IPS-NIHi11 (cell line): ENCODE results near the gene HSPG2.
A peak's percentile ranks its signal among the peaks of the same experiment; 100 is the strongest.
"Not testable (repeated sequence)": the region's sequence is repeated elsewhere in the genome, so short reads cannot be mapped to it uniquely, and the experiment has no call there.

ENCODE experiments used
- DNase-seq: peaks from one replicate; pipeline ENCODE4 v3.0.0; 2012; ENCODE audit warnings: mixed read lengths, low spot score

Gene HSPG2

GRCh38 chr1:21783679-21784603, 153.2 kb downstream of the HSPG2 start:
- DNase-seq = peak; percentile 91

- DNase-seq = peak; percentile 88
Observed at GRCh38 chr1:21782868-21783678, 154.0 kb downstream of the HSPG2 start, which contains the start of gene USP48. Gene USP48, minus strand, starts transcription at chr1:21783149. Its CDS starts 192 bp downstream, at chr1:21782957.

GRCh38 chr1:21782349-21782867, 154.7 kb downstream of the HSPG2 start:
- peak; percentile 30 for DNase-seq

- DNase-seq = peak; percentile 27
Observed at GRCh38 chr1:21781815-21782348, 155.2 kb downstream of the HSPG2 start.

- DNase-seq = no peak
Observed at GRCh38 chr1:21779613-21780521, 157.2 kb downstream of the HSPG2 start.

- DNase-seq = no peak
Observed at GRCh38 chr1:21778405-21778727, 158.7 kb downstream of the HSPG2 start.

GRCh38 chr1:21776925-21777324, 160.2 kb downstream of the HSPG2 start:
- DNase-seq = not testable (repeated sequence)

- DNase-seq = no peak
Observed at GRCh38 chr1:21775985-21776562, 161.0 kb downstream of the HSPG2 start.

- no peak for DNase-seq
Observed at GRCh38 chr1:21775550-21775914, 161.6 kb downstream of the HSPG2 start.

- DNase-seq = no peak
Observed at GRCh38 chr1:21774835-21775549, 162.1 kb downstream of the HSPG2 start.

GRCh38 chr1:21773585-21773984, 163.5 kb downstream of the HSPG2 start:
- DNase-seq = no peak
